AG09309 (cell line): ENCODE measurements around the gene PMF1.

Source experiments
- DNase-seq: peaks from one replicate; pipeline ENCODE4 v3.0.0-alpha.2; 2010; ENCODE audit warnings: low read depth
- H3K4me3 ChIP-seq: 2 replicates; pipeline ENCODE4 v1.5.1; 2011; ENCODE audit warnings: mild to moderate bottlenecking, low read depth, low read length, moderate library complexity; ENCODE audit not compliant: control insufficient read depth
- CTCF ChIP-seq: IDR thresholded peaks from 2 replicates; pipeline ENCODE4 v1.5.1; 2011; ENCODE audit warnings: mild to moderate bottlenecking, low read depth, low read length, inconsistent platforms; ENCODE audit not compliant: insufficient read depth, control insufficient read depth; ENCODE audit errors: missing control alignments

Gene PMF1

GRCh38 chr1:156251527-156251926 is 38.7 kb downstream of the PMF1 start:
- DNase-seq, result no peak
- no peak for TF ChIP-seq CTCF
- no peak overlapping the region for H3K4me3 ChIP-seq

- no peak for DNase-seq
- no peak overlapping the region for H3K4me3 ChIP-seq
- TF ChIP-seq CTCF, result no peak
These were observed 40.8 kb downstream of the PMF1 start for GRCh38 chr1:156253634-156254033.

- H3K4me3 ChIP-seq, result no peak overlapping the region
- TF ChIP-seq CTCF, result no peak
- no peak for DNase-seq
These were observed 44.9 kb downstream of the PMF1 start for GRCh38 chr1:156257711-156258110.

- no peak overlapping the region for H3K4me3 ChIP-seq
- no peak for DNase-seq
- no peak for TF ChIP-seq CTCF
These were observed 46.1 kb downstream of the PMF1 start for GRCh38 chr1:156258859-156259258.

GRCh38 chr1:156259805-156260204 is 47.0 kb downstream of the PMF1 start:
- H3K4me3 ChIP-seq, result no peak overlapping the region
- no peak for TF ChIP-seq CTCF
- DNase-seq, result no peak

GRCh38 chr1:156260896-156261295 is 48.1 kb downstream of the PMF1 start:
- TF ChIP-seq CTCF, result no peak

More at GRCh38 chr1:156260896-156261295, 48.1 kb downstream of the PMF1 start:
- no peak overlapping the region for H3K4me3 ChIP-seq
- no peak for DNase-seq
